Left lobe of liver (tissue), 2 donors: Measurements from ENCODE around the gene GCSAML. TPM values are rescaled to one million over a fixed set of nuclear protein-coding genes. Genes with fewer than 3 reads are reported as not detected.
"Not testable (repeated sequence)": the region's sequence is repeated elsewhere in the genome, so short reads cannot be mapped to it uniquely, and the experiment has no call there.

Source experiments
- ATAC-seq: fragments of 200-7000 bp; cut with Tn5 transposase; one replicate; pipeline ENCODE4 v1.9.1; 2020; ENCODE audit warnings: mild to moderate bottlenecking, moderate library complexity
- DNase-seq: peaks from one replicate; pipeline ENCODE4 v3.0.0-alpha.2; 2020; ENCODE audit warnings: low spot score
- total RNA-seq: library from RNA; stranded (reverse); gene quantifications from one replicate; pipeline ENCODE4 v1.2.1, GENCODE V29; 2021
- donor health status: DM: no; HTN: no; CAD: no; lungs with moderate emphysema.
- donor health status: DM: no; HTN: yes; CAD: no.

Gene GCSAML
- not detected for total RNA-seq

- ATAC-seq: no peak
- no peak for DNase-seq
Observed at GRCh38 chr1:247548769-247549182, at the start of gene GCSAML. Gene GCSAML, plus strand, starts transcription at chr1:247549134. Its CDS starts 58 bp downstream, at chr1:247549192.

DNA sequence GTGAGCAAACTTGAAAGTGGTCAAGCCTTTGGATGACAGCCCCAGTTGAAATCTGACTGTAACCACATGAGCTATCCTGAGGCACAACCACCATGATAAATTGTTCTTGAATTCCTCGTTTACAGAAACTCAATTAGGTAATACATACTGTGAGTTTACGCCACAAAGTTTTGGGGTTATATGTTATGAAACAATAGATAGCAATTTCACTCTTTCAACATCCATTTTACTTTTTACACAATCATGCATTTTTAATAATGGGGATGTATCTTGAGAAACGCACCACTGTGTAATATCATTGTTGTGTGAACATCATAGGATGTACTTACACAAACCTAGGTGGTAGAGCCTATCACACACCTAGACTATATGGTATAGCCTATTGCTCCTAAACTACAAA is 48.1 kb upstream of the GCSAML start:
- DNase-seq: no peak
- ATAC-seq: no peak

DNA sequence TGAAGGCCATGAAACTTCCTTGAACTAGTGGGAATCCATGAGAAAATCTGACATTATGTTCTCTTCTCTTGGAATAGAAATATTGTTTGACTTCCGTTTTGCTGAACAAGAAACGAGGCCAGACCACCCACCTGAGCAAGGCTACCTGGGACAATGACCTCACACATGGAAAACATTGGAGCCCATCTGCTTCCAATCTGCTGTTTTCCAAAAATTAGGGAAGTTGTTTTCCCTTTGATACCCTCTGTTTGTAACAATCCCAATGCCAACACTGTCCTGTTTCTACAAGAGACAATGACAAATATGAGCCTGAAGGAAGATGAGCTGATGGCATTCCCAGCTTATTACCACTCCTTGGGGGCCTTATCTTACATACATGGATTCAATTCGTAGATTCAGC is 42.1 kb upstream of the GCSAML start:
- no peak for ATAC-seq

GRCh38 chr1:247517795-247518612 is 30.9 kb upstream of the GCSAML start:
- ATAC-seq: no peak
- DNase-seq: no peak

More for the DNA sequence above, 42.1 kb upstream of the GCSAML start:
- no peak for DNase-seq

GRCh38 chr1:247518613-247518891 is 30.4 kb upstream of the GCSAML start:
- ATAC-seq: no peak
- no peak for DNase-seq

GRCh38 chr1:247521886-247522285 is 27.0 kb upstream of the GCSAML start:
- ATAC-seq, DNase-seq: not testable (repeated sequence)

GRCh38 chr1:247528812-247529474 is 20.0 kb upstream of the GCSAML start:
- no peak for ATAC-seq

DNA sequence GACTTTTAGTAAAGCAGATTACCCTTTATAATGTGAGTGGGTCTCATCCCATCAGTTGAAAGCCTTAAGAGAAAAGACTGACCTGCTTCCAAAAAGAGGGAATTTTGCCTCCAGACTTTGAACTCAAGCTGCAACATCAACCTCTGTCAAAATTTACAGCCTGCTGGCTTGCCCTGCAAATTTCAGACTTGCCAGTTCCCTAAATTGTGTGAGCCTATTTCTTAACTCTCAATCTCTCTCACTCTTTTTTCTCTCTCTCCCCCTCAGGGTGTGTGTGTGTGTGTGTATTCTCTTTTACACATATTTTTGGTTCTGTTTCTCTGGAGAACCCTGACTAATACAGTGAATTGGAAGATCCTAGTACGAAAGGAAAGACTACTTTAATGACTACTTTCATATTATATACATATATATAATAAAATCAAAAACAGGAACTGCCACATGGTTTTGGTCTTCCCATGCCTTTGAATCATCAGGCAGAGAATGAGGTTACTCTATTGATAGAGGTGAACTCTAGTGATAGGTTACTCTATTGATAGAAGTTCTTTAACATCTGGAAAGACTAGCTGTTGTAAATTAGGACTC is 19.1 kb upstream of the GCSAML start:
- no peak for ATAC-seq

More at GRCh38 chr1:247528812-247529474, 20.0 kb upstream of the GCSAML start:
- DNase-seq: no peak

GRCh38 chr1:247530785-247531184 is 18.1 kb upstream of the GCSAML start:
- DNase-seq (no peak), ATAC-seq (no peak)

More for the DNA sequence above, 19.1 kb upstream of the GCSAML start:
- no peak for DNase-seq

GRCh38 chr1:247531937-247532336 is 17.0 kb upstream of the GCSAML start:
- ATAC-seq (no peak), DNase-seq (no peak)

- DNase-seq (no peak), ATAC-seq (no peak)
Observed at GRCh38 chr1:247535402-247535801, 13.5 kb upstream of the GCSAML start.

DNA sequence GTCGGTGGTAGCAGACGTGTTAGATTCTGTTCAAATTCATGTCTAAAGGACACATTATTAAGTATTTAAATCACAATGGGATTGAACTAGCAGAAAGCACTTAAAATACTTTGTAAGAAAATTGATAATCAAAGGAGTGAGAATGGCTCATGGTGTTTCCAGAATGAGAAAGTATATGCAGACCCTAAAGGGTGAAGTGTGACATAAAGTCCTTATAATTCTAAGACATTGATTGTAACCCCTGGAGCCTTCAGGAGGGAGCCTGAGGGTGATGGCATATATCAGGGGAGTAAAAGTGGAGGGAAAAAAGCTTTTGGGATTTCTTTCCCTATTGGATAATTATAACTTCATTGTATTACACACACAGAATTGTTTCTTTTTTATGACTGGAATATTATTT is 12.6 kb upstream of the GCSAML start, which contains the start of gene OR2C3:
Gene OR2C3, minus strand, starts transcription at position 101 of the 400 bp plus-strand sequence. CDS start 3,929 bp downstream, outside the sequence.
- DNase-seq: no peak
- no peak for ATAC-seq

GRCh38 chr1:247538561-247538960 is 10.4 kb upstream of the GCSAML start:
- no peak for ATAC-seq
- no peak for DNase-seq

GRCh38 chr1:247539215-247539614 is 9.7 kb upstream of the GCSAML start:
- DNase-seq (no peak), ATAC-seq (no peak)

GRCh38 chr1:247540581-247540980 is 8.4 kb upstream of the GCSAML start:
- no peak for DNase-seq
- ATAC-seq: no peak

- no peak for DNase-seq
- ATAC-seq: no peak
Observed at GRCh38 chr1:247542811-247543210, 6.1 kb upstream of the GCSAML start.

GRCh38 chr1:247548092-247548491 is 842 bp upstream of the GCSAML start:
- DNase-seq (no peak), ATAC-seq (no peak)

DNA sequence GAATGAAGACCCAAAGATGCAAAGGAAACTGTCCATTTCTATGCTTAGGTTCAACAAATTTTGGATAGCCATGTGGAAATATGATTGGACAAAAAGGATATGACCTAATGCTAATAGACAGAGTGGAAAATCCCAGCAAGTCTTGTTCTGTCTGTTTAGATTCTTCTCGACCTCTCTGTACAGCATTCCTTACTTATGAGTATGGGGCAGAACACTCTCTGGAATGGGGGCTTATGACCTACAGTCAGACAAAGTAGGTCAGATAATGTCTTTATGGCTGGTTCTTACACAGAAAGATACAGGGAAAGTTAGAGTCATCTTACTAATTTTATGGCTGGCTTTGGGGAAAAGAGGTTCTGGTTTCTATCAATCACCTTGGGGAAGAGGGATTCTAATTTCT is 2.8 kb downstream of the GCSAML start:
- no peak for ATAC-seq

GRCh38 chr1:247552231-247552630 is 3.3 kb downstream of the GCSAML start:
- ATAC-seq: no peak
- DNase-seq: no peak

More for the DNA sequence above, 2.8 kb downstream of the GCSAML start:
- DNase-seq: no peak

GRCh38 chr1:247557926-247558674 is 9.2 kb downstream of the GCSAML start:
- ATAC-seq: no peak
- no peak for DNase-seq

- ATAC-seq: no peak
Observed at GRCh38 chr1:247561711-247562110, 12.8 kb downstream of the GCSAML start.

More at GRCh38 chr1:247561711-247562110, 12.8 kb downstream of the GCSAML start:
- no peak for DNase-seq
